MM.1S (cell line): ENCODE results near the gene LRRK1.

ENCODE experiments used
- DNase-seq: peaks from one replicate; pipeline ENCODE4 v3.0.0-alpha.2; 2015
- H2AFZ ChIP-seq: fragments of 300-600 bp; sonication (generic); 2 replicates; pipeline ENCODE4 v1.6.0; 2016; ENCODE audit warnings: antibody characterized with exemption, low read length
- H3F3A ChIP-seq: fragments of 300-600 bp; sonication (generic); 2 replicates; pipeline ENCODE4 v1.6.1; 2016; ENCODE audit warnings: mild to moderate bottlenecking, antibody characterized with exemption, low read length, moderate library complexity, mixed read lengths; ENCODE audit not compliant: insufficient read depth
- H3K27ac ChIP-seq: fragments of 300-600 bp; sonication (generic); 2 replicates; pipeline ENCODE4 v1.5.1; 2016; ENCODE audit warnings: mild to moderate bottlenecking, low read length
- H3K27me3 ChIP-seq: fragments of 300-600 bp; sonication (generic); replicated peaks from 2 replicates; pipeline ENCODE4 v1.6.0; 2016; ENCODE audit warnings: low read length; ENCODE audit not compliant: insufficient read depth
- H3K36me3 ChIP-seq: fragments of 300-600 bp; sonication (generic); replicated peaks from 2 replicates; pipeline ENCODE4 v1.6.1; 2016; ENCODE audit warnings: mild to moderate bottlenecking, low read length, mixed read lengths; ENCODE audit not compliant: insufficient read depth
- H3K4me1 ChIP-seq: fragments of 300-600 bp; sonication (generic); 2 replicates; pipeline ENCODE4 v1.6.1; 2016; ENCODE audit warnings: low read length, mixed read lengths
- H3K4me2 ChIP-seq: fragments of 300-600 bp; sonication (generic); 2 replicates; pipeline ENCODE4 v1.6.0; 2016; ENCODE audit warnings: low read depth, low read length
- H3K4me3 ChIP-seq: fragments of 300-600 bp; sonication (generic); 2 replicates; pipeline ENCODE4 v1.5.1; 2016; ENCODE audit warnings: low read length, mixed read lengths
- H3K79me2 ChIP-seq: fragments of 300-600 bp; sonication (generic); 2 replicates; pipeline ENCODE4 v1.6.1; 2016; ENCODE audit warnings: mixed run types, low read length, mixed read lengths
- H3K9ac ChIP-seq: fragments of 300-600 bp; sonication (generic); 2 replicates; pipeline ENCODE4 v1.6.1; 2016; ENCODE audit warnings: low read length, mixed read lengths
- H3K9me2 ChIP-seq: fragments of 300-600 bp; sonication (generic); replicated peaks from 2 replicates; pipeline ENCODE4 v1.6.1; 2016; ENCODE audit warnings: mild to moderate bottlenecking, low read length, mixed read lengths; ENCODE audit not compliant: insufficient read depth
- H3K9me3 ChIP-seq: fragments of 300-600 bp; sonication (generic); replicated peaks from 2 replicates; pipeline ENCODE4 v1.6.1; 2016; ENCODE audit warnings: mild to moderate bottlenecking, low read length, mixed read lengths; ENCODE audit not compliant: insufficient read depth
- H4K20me1 ChIP-seq: fragments of 300-600 bp; sonication (generic); 2 replicates; pipeline ENCODE4 v1.6.1; 2016; ENCODE audit warnings: mild to moderate bottlenecking, low read length, moderate library complexity, mixed read lengths; ENCODE audit not compliant: insufficient read depth
- CTCF ChIP-seq: fragments of 300-600 bp; sonication (generic); IDR thresholded peaks from 2 replicates; pipeline ENCODE4 v1.5.1; 2016; ENCODE audit warnings: antibody characterized with exemption, low read length, mixed read lengths
- EZH2 ChIP-seq: fragments of 300-600 bp; sonication (generic); optimal IDR thresholded peaks from 2 replicates; pipeline ENCODE3; 2017; ENCODE audit warnings: low read depth, mild to moderate bottlenecking, antibody characterized with exemption, low read length, mixed read lengths
- EZH2phosphoT487 ChIP-seq: fragments of 300-600 bp; sonication (generic); IDR thresholded peaks from 2 replicates; pipeline ENCODE4 v1.6.1; 2018; ENCODE audit warnings: antibody characterized with exemption, low read length

LRRK1 gene

GRCh38 chr15:101068523-101068960, 149.4 kb downstream of the LRRK1 start:
- H3K79me2 ChIP-seq, result no peaks in the 10 kb centered on the region
- no peak overlapping the region for H3K4me3 ChIP-seq
- H3F3A ChIP-seq, result no peaks in the 10 kb centered on the region
- DNase-seq, result no peak
- H3K27ac ChIP-seq, result no peak overlapping the region
- H3K4me1 ChIP-seq, result peaks cover 7% of the 10 kb centered on the region
- no peaks in the 10 kb centered on the region for H3K36me3 ChIP-seq
- no peaks in the 10 kb centered on the region for H3K9me2 ChIP-seq
- H3K27me3 ChIP-seq, result no peaks in the 10 kb centered on the region
- no peaks in the 10 kb centered on the region for H3K9me3 ChIP-seq
- no peak for TF ChIP-seq CTCF
- TF ChIP-seq EZH2, result no peak
- TF ChIP-seq EZH2phosphoT487, result no peak
- H3K9ac ChIP-seq, result no peak overlapping the region
- no peak overlapping the region for H3K4me2 ChIP-seq
- no peaks in the 10 kb centered on the region for H4K20me1 ChIP-seq
- H2AFZ ChIP-seq, result no peak overlapping the region

- Histone ChIP-seq H3K4me2 (no peak overlapping the region), H4K20me1 (no peaks in the 10 kb centered on the region), H3K27ac (no peak overlapping the region), H3K4me3 (no peak overlapping the region), H3K36me3 (no peaks in the 10 kb centered on the region), H2AFZ (no peak overlapping the region), H3K9ac (no peak overlapping the region), H3K9me3 (no peaks in the 10 kb centered on the region), H3F3A (no peaks in the 10 kb centered on the region), H3K79me2 (no peaks in the 10 kb centered on the region), H3K9me2 (no peaks in the 10 kb centered on the region), H3K27me3 (no peaks in the 10 kb centered on the region), H3K4me1 (peaks cover 7% of the 10 kb centered on the region)
- no peak for DNase-seq
- TF ChIP-seq CTCF (no peak), EZH2phosphoT487 (no peak), EZH2 (no peak)
Measured at GRCh38 chr15:101068961-101069653, 149.9 kb downstream of the LRRK1 start.

GRCh38 chr15:101069654-101069973, 150.5 kb downstream of the LRRK1 start:
- Histone ChIP-seq H3K9me2 (no peaks in the 10 kb centered on the region), H3K27ac (no peak overlapping the region), H3K79me2 (no peaks in the 10 kb centered on the region), H3K4me1 (peaks cover 7% of the 10 kb centered on the region), H2AFZ (no peak overlapping the region), H3F3A (no peaks in the 10 kb centered on the region), H3K4me3 (no peak overlapping the region), H3K9ac (no peak overlapping the region), H3K27me3 (no peaks in the 10 kb centered on the region), H3K9me3 (no peaks in the 10 kb centered on the region), H4K20me1 (no peaks in the 10 kb centered on the region), H3K36me3 (no peaks in the 10 kb centered on the region), H3K4me2 (no peak overlapping the region)
- DNase-seq, result no peak
- TF ChIP-seq CTCF (no peak), EZH2phosphoT487 (no peak), EZH2 (no peak)
